ENCODE data around the gene ZBTB20.

GRCh38 chr3:114624047-114624445 lies 523.0 kb downstream of the ZBTB20 start:
- TF ChIP-seq CTCF (IDR thresholded peaks at IDR 0.05; ENCODE audit: insufficient read depth, low read length) (no peak), POLR2AphosphoS5 (IDR thresholded peaks at IDR 0.05; ENCODE audit: low read depth) (no peak)
